Vagina (tissue), 2 donors: ENCODE results near the gene PRICKLE1.

ENCODE experiments used
- POLR2A ChIP-seq, 2 donors: fragments of 450-650 bp; IDR thresholded peaks; one replicate each; pipeline ENCODE4 v1.6.1; 2017; ENCODE audit warnings: antibody characterized with exemption in 2 of 2, mild to moderate bottlenecking in 2 of 2, moderate library complexity in 2 of 2
- POLR2AphosphoS5 ChIP-seq, 2 donors: sonication (generic); formaldehyde crosslinking; IDR thresholded peaks; one replicate each; pipeline ENCODE4 v1.9.0; 2017; ENCODE audit warnings: antibody characterized with exemption in 2 of 2, mild to moderate bottlenecking in 2 of 2, low read depth in 1 of 2; ENCODE audit not compliant: insufficient read depth in 1 of 2
- TF ChIP-seq, protein P1 (sequence below), 3 experiments: fragments of 450-650 bp in 2 of 3; fragments of 200-600 bp in 1 of 3; sonication (generic) in 1 of 3; IDR thresholded peaks; one replicate each; pipeline ENCODE4 v1.5.1; 2017 to 2019; ENCODE audit warnings: antibody characterized with exemption in 3 of 3, mild to moderate bottlenecking in 2 of 3, moderate library complexity in 2 of 3

DNA sequence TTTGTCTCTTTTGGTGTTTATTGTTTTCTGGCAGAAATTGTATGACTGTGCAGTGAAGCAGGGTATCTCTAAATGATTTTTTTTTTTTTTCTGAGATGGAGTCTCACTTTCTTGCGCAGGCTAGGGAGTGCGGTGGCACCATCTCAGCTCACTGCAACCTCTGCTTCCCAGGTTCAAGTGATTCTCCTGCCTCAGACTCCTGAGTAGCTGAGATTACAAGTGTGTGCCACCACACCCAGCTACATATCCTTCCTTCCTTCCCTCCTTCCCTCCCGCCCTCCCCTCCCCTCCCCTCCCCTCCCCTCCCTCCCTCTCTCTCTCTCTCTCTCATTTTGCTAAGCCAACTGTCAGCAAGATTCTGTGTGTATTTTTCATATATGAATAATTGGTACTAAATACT is 169.2 kb downstream of the PRICKLE1 start:
- TF ChIP-seq POLR2A (IDR thresholded peaks at IDR 0.05) (no peak), POLR2AphosphoS5 (IDR thresholded peaks at IDR 0.05; ENCODE audit: insufficient read depth in 1 of 2, low read depth in 1 of 2) (no peak)
- TF ChIP-seq, protein P1, sequence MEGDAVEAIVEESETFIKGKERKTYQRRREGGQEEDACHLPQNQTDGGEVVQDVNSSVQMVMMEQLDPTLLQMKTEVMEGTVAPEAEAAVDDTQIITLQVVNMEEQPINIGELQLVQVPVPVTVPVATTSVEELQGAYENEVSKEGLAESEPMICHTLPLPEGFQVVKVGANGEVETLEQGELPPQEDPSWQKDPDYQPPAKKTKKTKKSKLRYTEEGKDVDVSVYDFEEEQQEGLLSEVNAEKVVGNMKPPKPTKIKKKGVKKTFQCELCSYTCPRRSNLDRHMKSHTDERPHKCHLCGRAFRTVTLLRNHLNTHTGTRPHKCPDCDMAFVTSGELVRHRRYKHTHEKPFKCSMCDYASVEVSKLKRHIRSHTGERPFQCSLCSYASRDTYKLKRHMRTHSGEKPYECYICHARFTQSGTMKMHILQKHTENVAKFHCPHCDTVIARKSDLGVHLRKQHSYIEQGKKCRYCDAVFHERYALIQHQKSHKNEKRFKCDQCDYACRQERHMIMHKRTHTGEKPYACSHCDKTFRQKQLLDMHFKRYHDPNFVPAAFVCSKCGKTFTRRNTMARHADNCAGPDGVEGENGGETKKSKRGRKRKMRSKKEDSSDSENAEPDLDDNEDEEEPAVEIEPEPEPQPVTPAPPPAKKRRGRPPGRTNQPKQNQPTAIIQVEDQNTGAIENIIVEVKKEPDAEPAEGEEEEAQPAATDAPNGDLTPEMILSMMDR (IDR thresholded peaks at IDR 0.05), result no peak
